GM06990 (cell line): ENCODE measurements around the gene IL18R1.
"Not testable (repeated sequence)": the region's sequence is repeated elsewhere in the genome, so short reads cannot be mapped to it uniquely, and the experiment has no call there.

ENCODE experiments used
- DNase-seq: peaks from one replicate; pipeline ENCODE4 v3.0.0-alpha.2; 2011; ENCODE audit not compliant: insufficient read length; ENCODE audit errors: extremely low read depth
- H3K27me3 ChIP-seq: replicated peaks from 2 replicates; pipeline ENCODE4 v1.6.0; 2011; ENCODE audit warnings: low read length; ENCODE audit not compliant: control insufficient read depth, insufficient read depth
- H3K36me3 ChIP-seq: 2 replicates; pipeline ENCODE4 v1.5.1; 2011; ENCODE audit warnings: low read length; ENCODE audit not compliant: control insufficient read depth, insufficient read depth
- H3K4me3 ChIP-seq: replicated peaks from 2 replicates; pipeline ENCODE4 v1.5.1; 2011; ENCODE audit warnings: low read depth, mild to moderate bottlenecking, control low read depth, low read length
- CTCF ChIP-seq: IDR thresholded peaks from 2 replicates; pipeline ENCODE4 v1.5.1; 2011; ENCODE audit warnings: low read length, control low read depth, mild to moderate bottlenecking, inconsistent platforms; ENCODE audit not compliant: insufficient read depth, poor library complexity, severe bottlenecking

IL18R1 gene

DNA sequence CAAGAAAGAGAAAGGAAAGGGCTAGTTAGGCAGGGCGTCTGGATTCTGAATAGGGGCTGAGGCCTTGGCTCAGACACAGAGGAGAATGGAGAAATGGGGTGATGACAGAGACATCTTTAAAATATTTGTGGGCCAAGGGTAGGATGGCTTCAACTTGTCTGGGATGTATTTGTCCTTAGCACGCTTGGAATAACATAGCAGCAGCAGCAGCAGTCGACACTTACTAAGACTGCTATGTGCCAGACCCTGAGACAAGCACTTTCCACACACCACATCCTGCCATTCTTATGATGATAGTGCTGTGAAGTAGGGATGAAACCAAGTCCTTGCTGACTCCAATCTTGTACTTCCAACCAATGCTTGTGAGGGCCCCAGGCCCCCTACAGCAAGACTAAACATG, 41.6 kb upstream of the IL18R1 start:
- H3K4me3 ChIP-seq, result no peak overlapping the region
- H3K36me3 ChIP-seq, result no peaks in the 10 kb centered on the region
- no peaks in the 10 kb centered on the region for H3K27me3 ChIP-seq
- no peak for TF ChIP-seq CTCF
- DNase-seq, result no peak

GRCh38 chr2:102315921-102316320, 39.7 kb upstream of the IL18R1 start:
- H3K36me3 ChIP-seq, result no peaks in the 10 kb centered on the region
- no peaks in the 10 kb centered on the region for H3K27me3 ChIP-seq
- no peak for DNase-seq
- TF ChIP-seq CTCF, result no peak
- no peak overlapping the region for H3K4me3 ChIP-seq

GRCh38 chr2:102317715-102318114, 37.9 kb upstream of the IL18R1 start:
- TF ChIP-seq CTCF, result no peak
- no peaks in the 10 kb centered on the region for H3K27me3 ChIP-seq
- no peak overlapping the region for H3K4me3 ChIP-seq
- DNase-seq, result no peak
- H3K36me3 ChIP-seq, result no peaks in the 10 kb centered on the region

DNA sequence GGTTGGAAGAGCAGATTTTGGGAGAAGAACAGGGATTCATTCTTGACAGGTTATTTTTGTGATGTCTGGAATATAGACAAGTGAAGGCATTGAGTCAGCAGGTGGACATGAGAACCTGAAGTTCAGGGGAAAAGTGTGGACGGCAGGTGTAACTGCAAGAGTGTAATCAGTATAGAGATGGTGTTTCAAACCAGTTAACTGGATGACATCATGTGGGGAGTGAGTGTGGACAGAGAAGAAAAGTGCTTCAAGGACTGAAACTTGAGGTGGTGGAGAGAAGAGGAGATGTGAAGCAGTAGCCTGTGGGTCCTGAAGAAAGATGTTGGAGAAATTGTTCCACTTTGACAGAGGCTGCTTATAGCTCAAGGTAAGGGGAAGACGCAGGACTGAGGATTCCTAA, 37.2 kb upstream of the IL18R1 start:
- no peak for DNase-seq
- Histone ChIP-seq H3K36me3 (no peaks in the 10 kb centered on the region), H3K27me3 (no peaks in the 10 kb centered on the region), H3K4me3 (no peak overlapping the region)
- TF ChIP-seq CTCF, result no peak

- no peak for DNase-seq
- H3K27me3 ChIP-seq, result no peaks in the 10 kb centered on the region
- TF ChIP-seq CTCF, result no peak
- H3K36me3 ChIP-seq, result no peaks in the 10 kb centered on the region
- H3K4me3 ChIP-seq, result no peak overlapping the region
Measured at GRCh38 chr2:102321941-102322719, 33.5 kb upstream of the IL18R1 start.

DNA sequence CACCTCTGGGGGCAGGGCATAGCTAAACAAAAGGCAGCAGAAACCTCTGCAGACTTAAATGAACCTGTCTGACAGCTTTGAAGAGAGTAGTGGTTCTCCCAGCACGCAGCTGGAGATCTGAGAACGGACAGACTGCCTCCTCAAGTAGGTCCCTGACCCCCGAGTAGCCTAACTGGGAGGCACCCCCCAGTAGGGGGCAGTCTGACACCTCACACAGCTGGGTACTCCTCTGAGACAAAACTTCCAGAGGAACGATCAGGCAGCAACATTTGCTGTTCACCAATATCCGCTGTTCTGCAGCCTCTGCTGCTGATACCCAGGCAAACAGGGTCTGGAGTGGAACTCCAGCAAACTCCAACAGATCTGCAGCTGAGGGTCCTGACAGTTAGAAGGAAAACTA, 30.7 kb upstream of the IL18R1 start:
- not testable (repeated sequence) for H3K4me3 ChIP-seq, H3K27me3 ChIP-seq, H3K36me3 ChIP-seq, DNase-seq
- TF ChIP-seq CTCF, result peak; percentile 9
